Thyroid gland (tissue), 4 donors: ENCODE data around the gene INSC.

Source experiments
- POLR2A ChIP-seq, 2 donors: fragments of 450-650 bp; IDR thresholded peaks; one replicate each; pipeline ENCODE4 v1.6.1; 2017; ENCODE audit warnings: antibody characterized with exemption in 2 of 2, mild to moderate bottlenecking in 2 of 2, moderate library complexity in 1 of 2
- TF ChIP-seq, protein P1 (sequence below), 6 experiments: fragments of 200-600 bp in 3 of 6; fragments of 450-650 bp in 3 of 6; sonication (generic) in 3 of 6; IDR thresholded peaks; one replicate each; pipeline ENCODE4 v1.5.1; 2016 to 2019; ENCODE audit warnings: antibody characterized with exemption in 6 of 6, mild to moderate bottlenecking in 2 of 6, inconsistent platforms in 1 of 6, moderate library complexity in 1 of 6

DNA sequence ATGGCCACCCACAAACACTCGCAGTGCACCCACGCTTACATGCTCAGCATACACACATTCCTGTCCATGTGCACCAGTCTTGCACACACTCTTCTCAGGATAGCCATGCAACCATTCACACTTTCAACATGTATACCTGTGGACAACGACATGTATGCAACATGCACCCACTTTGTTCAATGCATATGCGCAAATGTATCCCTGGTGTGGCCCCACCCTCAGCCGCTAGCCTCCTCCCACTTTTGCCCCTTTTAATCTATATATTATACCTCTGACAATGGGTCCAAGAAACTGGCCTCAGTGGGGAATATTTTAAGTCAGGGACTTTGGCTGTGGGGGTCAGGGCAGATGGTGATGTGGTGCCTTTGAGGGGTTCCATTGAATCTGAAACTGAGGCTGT, 963 bp downstream of the INSC start:
- TF ChIP-seq, protein P1, sequence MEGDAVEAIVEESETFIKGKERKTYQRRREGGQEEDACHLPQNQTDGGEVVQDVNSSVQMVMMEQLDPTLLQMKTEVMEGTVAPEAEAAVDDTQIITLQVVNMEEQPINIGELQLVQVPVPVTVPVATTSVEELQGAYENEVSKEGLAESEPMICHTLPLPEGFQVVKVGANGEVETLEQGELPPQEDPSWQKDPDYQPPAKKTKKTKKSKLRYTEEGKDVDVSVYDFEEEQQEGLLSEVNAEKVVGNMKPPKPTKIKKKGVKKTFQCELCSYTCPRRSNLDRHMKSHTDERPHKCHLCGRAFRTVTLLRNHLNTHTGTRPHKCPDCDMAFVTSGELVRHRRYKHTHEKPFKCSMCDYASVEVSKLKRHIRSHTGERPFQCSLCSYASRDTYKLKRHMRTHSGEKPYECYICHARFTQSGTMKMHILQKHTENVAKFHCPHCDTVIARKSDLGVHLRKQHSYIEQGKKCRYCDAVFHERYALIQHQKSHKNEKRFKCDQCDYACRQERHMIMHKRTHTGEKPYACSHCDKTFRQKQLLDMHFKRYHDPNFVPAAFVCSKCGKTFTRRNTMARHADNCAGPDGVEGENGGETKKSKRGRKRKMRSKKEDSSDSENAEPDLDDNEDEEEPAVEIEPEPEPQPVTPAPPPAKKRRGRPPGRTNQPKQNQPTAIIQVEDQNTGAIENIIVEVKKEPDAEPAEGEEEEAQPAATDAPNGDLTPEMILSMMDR (IDR thresholded peaks at IDR 0.05), result no peak
- TF ChIP-seq POLR2A (IDR thresholded peaks at IDR 0.05), result no peak
